Stomach smooth muscle (tissue), 2 donors: ENCODE measurements around the gene TUFM.
"Not testable (repeated sequence)": the region's sequence is repeated elsewhere in the genome, so short reads cannot be mapped to it uniquely, and the experiment has no call there.

ENCODE experiments used
- H3K27ac ChIP-seq: one replicate; pipeline ENCODE4 v1.7.0; 2013; ENCODE audit warnings: mild to moderate bottlenecking, low read length, inconsistent platforms
- H3K27me3 ChIP-seq, 2 donors: one replicate each; pipeline ENCODE4 v1.7.0; 2013; ENCODE audit warnings: low read length in 2 of 2; ENCODE audit not compliant: insufficient read depth in 2 of 2, control insufficient read depth in 1 of 2
- H3K36me3 ChIP-seq, 2 donors: one replicate each; pipeline ENCODE4 v1.7.0; 2013; ENCODE audit warnings: low read length in 2 of 2; ENCODE audit not compliant: control insufficient read depth in 2 of 2, insufficient read depth in 2 of 2
- H3K4me1 ChIP-seq: one replicate; pipeline ENCODE4 v1.7.0; 2013; ENCODE audit warnings: low read length; ENCODE audit not compliant: control insufficient read depth, insufficient read depth
- H3K4me3 ChIP-seq, 2 donors: one replicate each; pipeline ENCODE4 v1.7.0; 2013; ENCODE audit warnings: low read length in 2 of 2
- H3K9ac ChIP-seq, 2 donors: one replicate each; pipeline ENCODE4 v1.7.0; 2013; ENCODE audit warnings: low read length in 2 of 2, mild to moderate bottlenecking in 1 of 2
- H3K9me3 ChIP-seq, 2 donors: one replicate each; pipeline ENCODE4 v1.7.0; 2013; ENCODE audit warnings: low read length in 2 of 2; ENCODE audit not compliant: control insufficient read depth in 2 of 2
- donor health status: healthy.
- donor health status: Pancreatic carcinoma.

Gene TUFM

DNA sequence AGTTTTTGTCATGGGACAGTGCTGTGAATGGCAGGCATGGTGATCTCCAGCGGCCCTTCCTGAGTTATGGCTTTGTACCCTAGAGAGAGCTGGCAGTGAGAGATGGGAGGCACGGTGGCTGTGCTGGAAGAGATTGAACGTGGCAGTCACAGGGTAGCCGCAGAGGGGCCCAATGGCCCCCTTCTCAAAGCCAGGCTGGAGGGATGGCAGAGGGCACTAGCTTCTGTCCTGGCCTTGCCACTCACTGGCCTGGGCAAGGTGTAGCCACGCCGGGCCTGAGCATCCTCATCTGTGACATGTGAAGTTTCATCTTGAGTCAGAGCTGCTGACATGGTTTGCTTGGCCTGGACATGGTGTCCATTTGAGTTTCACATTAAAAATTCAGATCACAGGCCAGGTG, 28.3 kb upstream of the TUFM start:
- Histone ChIP-seq H3K36me3 (peaks cover 20 to 24% of the 10 kb centered on the region in 2 donors), H3K9me3 (no peaks in the 10 kb centered on the region), H3K27ac (no peak overlapping the region), H3K4me1 (peaks cover 4% of the 10 kb centered on the region), H3K4me3 (no peak overlapping the region), H3K27me3 (no peaks in the 10 kb centered on the region), H3K9ac (no peak overlapping the region)

DNA sequence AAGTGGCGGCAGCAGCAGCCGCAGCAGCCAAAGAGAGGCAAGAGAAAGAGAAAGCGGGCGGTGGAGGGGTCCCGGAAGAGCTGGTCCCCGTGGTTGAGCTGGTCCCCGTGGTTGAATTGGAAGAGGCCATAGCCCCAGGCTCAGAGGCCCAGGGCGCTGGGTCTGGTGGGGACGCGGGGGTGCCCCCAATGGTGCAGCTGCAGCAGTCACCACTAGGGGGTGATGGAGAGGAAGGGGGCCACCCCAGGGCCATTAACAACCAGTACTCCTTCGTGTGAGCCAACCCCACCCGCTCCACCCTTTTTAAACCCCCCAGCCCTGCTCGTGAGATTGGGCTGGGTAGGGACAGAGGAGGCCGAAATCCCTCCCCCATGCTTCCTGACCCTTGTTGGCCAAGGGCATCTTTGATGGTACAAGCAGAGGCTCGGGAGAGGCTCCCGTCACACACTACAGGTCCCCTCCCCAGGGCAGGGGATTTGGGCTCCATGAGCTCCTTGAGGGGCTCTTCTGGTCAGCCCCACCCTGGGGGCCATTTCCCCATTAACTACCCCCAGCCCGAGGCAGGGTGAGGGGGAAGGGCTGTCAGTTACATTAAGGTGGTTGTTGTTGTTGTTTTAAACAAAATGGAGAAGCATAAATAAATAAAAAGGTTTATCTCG, 27.5 kb upstream of the TUFM start:
- no peaks in the 10 kb centered on the region for H3K4me1 ChIP-seq
- no peaks in the 10 kb centered on the region for H3K27me3 ChIP-seq
- H3K9me3 ChIP-seq, result no peaks in the 10 kb centered on the region
- no peak overlapping the region for H3K4me3 ChIP-seq
- H3K36me3 ChIP-seq, result peaks cover 28 to 31% of the 10 kb centered on the region in 2 donors
- H3K27ac ChIP-seq, result no peak overlapping the region
- H3K9ac ChIP-seq, result no peak overlapping the region

DNA sequence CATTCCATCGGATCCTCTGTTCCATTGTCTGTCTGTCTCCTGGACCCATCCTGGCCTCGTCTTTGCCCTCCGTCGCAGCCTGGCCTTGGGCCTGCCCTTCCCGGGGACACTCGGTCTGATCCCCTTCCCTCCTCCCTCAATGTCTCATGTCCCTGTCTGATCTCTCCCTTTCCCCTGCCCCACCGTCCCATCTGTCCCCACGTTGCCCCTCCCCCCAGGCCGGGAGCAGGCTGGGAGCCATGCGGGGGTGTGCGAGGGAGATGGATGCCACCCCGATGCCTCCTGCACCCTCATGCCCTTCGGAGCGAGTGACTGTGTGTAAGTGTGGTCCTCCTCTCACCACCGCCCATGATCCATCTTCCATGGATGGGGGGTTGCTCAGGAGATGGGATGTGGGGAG, 26.8 kb upstream of the TUFM start:
- H3K9ac ChIP-seq, result no peak overlapping the region
- no peaks in the 10 kb centered on the region for H3K4me1 ChIP-seq
- no peak overlapping the region for H3K4me3 ChIP-seq
- no peaks in the 10 kb centered on the region for H3K9me3 ChIP-seq
- no peak overlapping the region for H3K27ac ChIP-seq
- no peaks in the 10 kb centered on the region for H3K27me3 ChIP-seq
- H3K36me3 ChIP-seq, result peaks cover 29 to 32% of the 10 kb centered on the region in 2 donors

DNA sequence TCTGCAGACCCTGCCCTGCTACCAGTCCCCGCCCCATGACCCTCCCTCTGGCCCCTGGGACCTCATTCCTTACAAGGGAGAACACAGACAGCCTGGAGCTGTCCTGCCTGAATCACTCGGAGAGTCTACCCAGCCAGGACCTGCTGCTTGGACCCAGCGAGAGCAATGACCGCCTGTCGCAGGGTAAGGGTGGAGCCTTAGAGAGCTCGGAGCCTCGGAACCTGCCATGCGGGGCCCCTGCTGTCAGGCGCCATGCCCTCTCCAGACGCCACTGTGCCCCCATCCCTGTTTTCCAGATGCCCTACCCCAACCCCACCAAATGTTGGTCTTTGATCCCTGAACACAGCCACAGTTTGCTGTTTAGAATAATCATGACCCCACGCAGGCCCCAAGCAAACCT, 23.1 kb upstream of the TUFM start:
- peaks cover 30 to 39% of the 10 kb centered on the region in 2 donors for H3K36me3 ChIP-seq

DNA sequence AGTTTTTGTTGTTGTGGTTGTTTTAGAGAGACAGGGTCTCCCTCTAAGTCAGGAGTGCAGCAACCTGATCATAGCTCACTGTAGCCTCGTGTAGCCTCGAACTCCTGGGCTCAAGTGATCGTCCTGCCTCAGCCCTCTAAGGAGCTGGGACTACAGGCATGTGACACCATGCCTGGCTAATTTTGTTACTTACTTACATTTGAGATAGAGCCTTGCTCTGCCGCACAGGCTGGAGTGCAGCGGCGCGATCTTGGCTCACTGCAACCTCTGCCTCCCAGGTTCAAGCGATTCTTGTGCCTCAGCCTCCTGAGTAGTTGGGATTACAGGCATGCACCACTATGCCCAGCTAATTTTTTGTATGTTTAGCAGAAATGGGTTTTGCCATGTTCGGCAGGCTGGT, 21.5 kb upstream of the TUFM start:
- peaks cover 19% of the 10 kb centered on the region for H3K4me1 ChIP-seq
- H3K36me3 ChIP-seq, result peaks cover 28 to 34% of the 10 kb centered on the region in 2 donors
- H3K27ac ChIP-seq, H3K27me3 ChIP-seq, H3K9ac ChIP-seq, H3K4me3 ChIP-seq, H3K9me3 ChIP-seq: not testable (repeated sequence)

More for the DNA sequence above, 23.1 kb upstream of the TUFM start:
- no peaks in the 10 kb centered on the region for H3K27me3 ChIP-seq
- H3K27ac ChIP-seq, result no peak overlapping the region
- H3K9me3 ChIP-seq, result no peaks in the 10 kb centered on the region
- no peak overlapping the region for H3K4me3 ChIP-seq
- H3K4me1 ChIP-seq, result peaks cover 17% of the 10 kb centered on the region
- H3K9ac ChIP-seq, result no peak overlapping the region

DNA sequence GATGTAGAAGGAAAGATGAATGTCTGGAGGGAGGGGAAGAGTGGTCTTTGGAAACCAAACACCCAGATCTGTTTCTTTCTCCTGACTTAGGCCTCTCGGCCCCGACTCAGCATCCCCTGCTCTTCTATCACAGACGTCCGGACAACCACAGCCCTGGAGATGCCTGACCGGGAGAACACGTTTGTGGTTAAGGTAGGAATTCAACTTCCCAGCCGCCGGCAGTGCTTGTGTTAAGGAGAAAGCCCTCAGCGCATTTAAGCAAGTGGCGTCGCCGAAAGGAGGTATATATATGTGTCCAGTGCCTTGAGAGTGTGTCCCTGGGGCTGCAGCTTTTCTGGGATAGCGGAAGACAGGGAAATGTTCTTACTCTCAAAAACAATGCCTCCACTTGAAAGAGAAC, 21.1 kb upstream of the TUFM start:
- Histone ChIP-seq H3K4me1 (peaks cover 19% of the 10 kb centered on the region), H3K36me3 (peaks cover 25 to 34% of the 10 kb centered on the region in 2 donors), H3K27ac (no peak overlapping the region), H3K27me3 (no peaks in the 10 kb centered on the region), H3K9ac (no peak overlapping the region), H3K9me3 (no peaks in the 10 kb centered on the region), H3K4me3 (no peak overlapping the region)

DNA sequence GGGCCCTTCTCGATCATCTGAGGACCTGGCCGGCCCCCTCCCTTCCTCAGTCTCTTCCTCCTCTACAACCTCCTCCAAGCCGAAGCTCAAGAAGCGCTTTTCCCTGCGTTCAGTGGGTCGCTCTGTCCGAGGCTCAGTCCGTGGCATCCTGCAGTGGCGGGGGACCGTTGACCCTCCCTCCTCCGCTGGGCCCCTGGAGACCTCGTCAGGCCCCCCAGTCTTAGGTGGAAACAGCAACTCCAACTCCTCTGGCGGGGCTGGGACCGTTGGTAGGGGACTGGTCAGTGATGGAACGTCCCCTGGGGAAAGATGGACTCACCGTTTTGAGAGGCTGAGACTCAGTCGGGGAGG, 20.3 kb upstream of the TUFM start:
- peaks cover 25 to 32% of the 10 kb centered on the region in 2 donors for H3K36me3 ChIP-seq
- H3K4me3 ChIP-seq, result no peak overlapping the region
- no peak overlapping the region for H3K27ac ChIP-seq
- no peaks in the 10 kb centered on the region for H3K9me3 ChIP-seq
- H3K4me1 ChIP-seq, result peaks cover 19% of the 10 kb centered on the region
- no peaks in the 10 kb centered on the region for H3K27me3 ChIP-seq
- H3K9ac ChIP-seq, result no peak overlapping the region

DNA sequence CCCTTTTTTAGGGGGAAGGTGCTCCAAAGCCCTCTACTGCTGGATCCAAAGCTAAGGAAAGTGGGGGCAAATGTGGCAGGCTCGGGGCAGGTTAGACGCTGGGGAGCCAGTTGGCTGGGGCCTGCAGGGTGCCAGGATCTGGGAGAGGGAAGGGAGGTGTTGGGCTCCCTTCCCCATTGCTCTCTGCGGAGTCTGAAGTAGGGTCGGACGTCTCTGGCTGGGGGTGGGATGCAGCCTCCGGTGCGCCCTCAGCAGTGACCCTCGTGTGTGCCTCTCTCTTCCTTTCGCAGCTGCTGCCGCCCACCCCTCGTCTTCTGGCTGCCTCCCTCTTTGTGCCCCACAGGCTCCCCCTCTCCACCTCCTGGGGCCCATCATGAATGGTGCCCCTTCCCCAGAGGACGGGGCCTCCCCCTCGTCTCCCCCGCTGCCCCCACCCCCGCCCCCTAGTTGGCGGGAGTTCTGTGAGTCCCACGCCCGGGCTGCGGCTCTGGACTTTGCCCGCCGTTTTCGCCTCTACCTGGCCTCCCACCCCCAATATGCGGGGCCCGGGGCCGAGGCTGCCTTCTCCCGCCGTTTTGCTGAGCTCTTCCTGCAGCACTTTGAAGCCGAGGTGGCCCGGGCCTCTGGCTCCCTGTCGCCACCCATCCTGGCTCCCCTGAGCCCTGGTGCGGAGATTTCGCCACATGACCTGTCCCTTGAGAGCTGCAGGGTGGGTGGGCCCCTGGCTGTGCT, 19.7 kb upstream of the TUFM start:
- Histone ChIP-seq H3K27ac (no peak overlapping the region), H3K4me1 (peaks cover 19% of the 10 kb centered on the region), H3K36me3 (peaks cover 23 to 26% of the 10 kb centered on the region in 2 donors), H3K9ac (no peak overlapping the region), H3K9me3 (no peaks in the 10 kb centered on the region), H3K27me3 (no peaks in the 10 kb centered on the region), H3K4me3 (no peak overlapping the region)

DNA sequence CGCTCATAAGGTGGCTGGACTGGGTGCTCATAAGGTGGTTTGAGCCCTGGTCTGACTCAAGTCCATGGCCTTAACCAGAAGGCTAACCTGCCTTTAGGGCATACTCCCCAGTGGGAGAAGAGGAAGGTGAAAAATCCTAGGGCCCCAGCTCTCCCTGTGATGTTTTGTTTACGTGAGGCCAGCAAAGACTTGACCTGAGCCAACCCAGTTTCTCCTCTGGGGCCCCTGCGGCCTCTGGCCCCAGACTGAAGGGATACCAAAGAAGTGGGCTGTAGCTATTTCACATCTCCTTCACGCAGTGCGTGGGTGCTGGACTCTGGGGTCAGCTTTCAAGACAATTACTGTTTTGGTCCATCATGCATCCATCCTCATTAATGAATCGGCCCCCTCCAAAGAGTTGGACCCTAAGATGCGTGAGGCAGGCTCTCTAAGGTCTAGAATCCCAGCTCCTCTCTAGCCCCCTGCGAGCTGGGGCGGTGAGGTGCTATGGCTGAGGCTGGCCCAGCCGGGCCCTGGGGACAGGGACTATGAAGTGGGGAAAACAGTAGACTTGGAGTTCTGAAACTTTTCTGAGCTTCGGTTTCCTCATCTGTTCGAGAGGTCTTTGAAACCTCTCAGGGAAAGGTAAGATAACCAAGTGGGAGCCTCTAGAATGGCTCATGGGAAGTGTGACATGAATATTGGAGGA, 19.0 kb upstream of the TUFM start:
- H3K36me3 ChIP-seq, result peaks cover 20 to 23% of the 10 kb centered on the region in 2 donors
- H3K9ac ChIP-seq, result peak overlapping the region in 1 of 2 donors; percentile 36
- H3K4me3 ChIP-seq, result peak overlapping the region; percentile 64 to 98
- H3K4me1 ChIP-seq, result peaks cover 19% of the 10 kb centered on the region
- no peak overlapping the region for H3K27ac ChIP-seq
- no peaks in the 10 kb centered on the region for H3K27me3 ChIP-seq
- no peaks in the 10 kb centered on the region for H3K9me3 ChIP-seq

DNA sequence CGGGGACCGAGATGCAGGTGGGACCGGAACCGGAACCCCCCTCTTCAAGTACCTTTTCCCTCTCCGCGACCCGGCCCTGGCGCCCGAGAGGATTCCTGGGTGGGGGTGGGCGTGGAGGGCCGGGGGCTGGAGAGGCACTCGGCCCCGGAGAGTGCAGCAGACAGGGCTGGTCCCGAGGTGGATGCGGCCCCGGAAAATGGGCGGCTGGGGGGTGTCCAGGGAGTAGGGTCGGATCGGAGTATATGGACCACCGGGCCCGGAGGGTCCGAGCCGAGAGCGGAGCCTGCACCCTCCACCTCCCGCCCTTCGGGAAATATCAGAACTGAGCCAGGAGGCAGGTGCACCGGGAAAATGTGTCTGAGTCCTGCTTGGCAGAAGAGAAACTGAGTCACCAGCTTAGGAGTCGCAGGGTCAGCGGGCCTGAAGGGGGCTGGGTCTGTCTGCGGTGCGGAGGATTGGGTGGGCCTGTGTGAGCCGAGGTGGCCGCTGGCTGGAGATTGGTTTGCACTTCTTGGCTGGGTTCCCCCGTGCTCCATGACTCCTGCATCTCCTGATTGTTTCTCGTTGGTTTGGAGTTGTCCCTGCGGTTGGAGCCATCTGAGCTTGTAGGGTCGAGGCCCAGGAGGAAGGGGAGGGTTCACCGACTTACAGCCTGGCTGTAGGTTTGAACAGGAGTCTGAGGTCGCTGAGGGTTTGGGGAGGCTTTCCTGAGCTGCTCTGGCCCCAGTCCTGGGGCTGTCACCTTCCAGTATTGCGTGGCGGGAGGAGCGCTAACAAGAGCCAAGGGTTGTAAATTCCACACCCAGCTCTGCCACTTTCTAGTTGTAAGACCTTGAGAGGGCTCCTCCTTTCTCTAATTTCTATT, 18.0 kb upstream of the TUFM start:
- H3K27me3 ChIP-seq, result no peaks in the 10 kb centered on the region
- no peaks in the 10 kb centered on the region for H3K9me3 ChIP-seq
- peak overlapping the region; percentile 87 to 95 for H3K9ac ChIP-seq
- peak overlapping the region; percentile 64 to 98 for H3K4me3 ChIP-seq
- H3K36me3 ChIP-seq, result peaks cover 11 to 13% of the 10 kb centered on the region in 2 donors
- H3K27ac ChIP-seq, result peak overlapping the region; percentile 90
- H3K4me1 ChIP-seq, result peaks cover 19% of the 10 kb centered on the region
